ENCODE measurements around the gene PLEKHM2.

PLEKHM2 gene

GRCh38 chr1:15761366-15762128 is 77.4 kb downstream of the PLEKHM2 start:
- DNase-seq: no peak

GRCh38 chr1:15762546-15762945 is 78.4 kb downstream of the PLEKHM2 start:
- DNase-seq: no peak

- no peak for DNase-seq
Measured at GRCh38 chr1:15764269-15764764, 80.2 kb downstream of the PLEKHM2 start.

GRCh38 chr1:15764890-15765289 is 80.8 kb downstream of the PLEKHM2 start:
- no peak for DNase-seq

GRCh38 chr1:15765495-15766194 is 81.5 kb downstream of the PLEKHM2 start:
- no peak for DNase-seq

GRCh38 chr1:15767941-15768340 is 83.8 kb downstream of the PLEKHM2 start:
- no peak for DNase-seq

GRCh38 chr1:15768388-15768787 is 84.3 kb downstream of the PLEKHM2 start:
- no peak for DNase-seq

GRCh38 chr1:15770313-15770962 is 86.3 kb downstream of the PLEKHM2 start:
- no peak for DNase-seq

GRCh38 chr1:15771836-15772515 is 87.9 kb downstream of the PLEKHM2 start:
- no peak for DNase-seq

- DNase-seq: no peak
Measured at GRCh38 chr1:15775706-15776105, 91.6 kb downstream of the PLEKHM2 start.

GRCh38 chr1:15777909-15778707 is 94.0 kb downstream of the PLEKHM2 start:
- DNase-seq: no peak
